Breast epithelium (tissue), 4 donors: ENCODE data around the gene IFT172. TPM values are rescaled to one million over a fixed set of nuclear protein-coding genes. Genes with fewer than 3 reads are reported as not detected.
"Not testable (repeated sequence)": the region's sequence is repeated elsewhere in the genome, so short reads cannot be mapped to it uniquely, and the experiment has no call there.

Source experiments
- DNase-seq, 2 donors: peaks; one replicate each; pipeline ENCODE4 v3.0.0-alpha.2; 2019; ENCODE audit warnings: low spot score in 2 of 2
- H3K27ac ChIP-seq, 2 donors: fragments of 200-600 bp; sonication (generic) in 1 of 2; one replicate each; pipeline ENCODE4 v1.5.1; 2016 to 2019; ENCODE audit warnings: mild to moderate bottlenecking in 1 of 2
- H3K27me3 ChIP-seq, 2 donors: fragments of 200-600 bp; sonication (generic) in 1 of 2; one replicate each; pipeline versions ENCODE4 v1.5.1 to v1.6.0; 2017 to 2019; ENCODE audit warnings: control low read depth in 1 of 2, mild to moderate bottlenecking in 1 of 2
- H3K36me3 ChIP-seq: fragments of 200-600 bp; one replicate; pipeline ENCODE4 v1.5.1; 2019
- H3K4me1 ChIP-seq, 2 donors: fragments of 200-600 bp; sonication (generic); one replicate each; pipeline ENCODE4 v1.5.1; 2016 to 2019; ENCODE audit warnings: control low read depth in 1 of 2
- H3K4me3 ChIP-seq, 3 donors: fragments of 200-600 bp; sonication (generic); 1 replicate in 2 of 3; 2 replicates in 1 of 3; pipeline ENCODE4 v1.5.1; 2016 to 2019; ENCODE audit warnings: mild to moderate bottlenecking in 3 of 3, moderate library complexity in 2 of 3
- H3K9me3 ChIP-seq, 2 donors: fragments of 200-600 bp; sonication (generic) in 1 of 2; one replicate each; pipeline ENCODE4 v1.5.1; 2016 to 2019; ENCODE audit warnings: control low read depth in 1 of 2
- CTCF ChIP-seq, 3 donors: fragments of 450-650 bp; IDR thresholded peaks; one replicate each; pipeline ENCODE4 v1.5.1; 2016 to 2017; ENCODE audit warnings: antibody characterized with exemption in 3 of 3, mild to moderate bottlenecking in 3 of 3, moderate library complexity in 3 of 3
- POLR2A ChIP-seq: fragments of 450-650 bp; IDR thresholded peaks from one replicate; pipeline ENCODE4 v1.6.1; 2016; ENCODE audit warnings: antibody characterized with exemption, mild to moderate bottlenecking, moderate library complexity
- POLR2AphosphoS5 ChIP-seq, 3 donors: sonication (generic); formaldehyde crosslinking; IDR thresholded peaks; one replicate each; pipeline ENCODE4 v1.6.1; 2017; ENCODE audit warnings: antibody characterized with exemption in 3 of 3
- intact Hi-C: fragments of 100-400 bp; cut with DNase I; formaldehyde crosslinking; loops from one replicate; pipeline ENCODE4 v1.15.1; 2023; ENCODE audit warnings: low total_unique reads
- total RNA-seq, 3 donors: library from RNA; depleted of rRNA; stranded (reverse); fragments of >200 nt; gene quantifications; one replicate each; pipeline ENCODE4 v1.1.0, GENCODE V29; 2016

IFT172 gene
- total RNA-seq, 3 donors from 2014 or later: 28.2 to 51.5 (median 32.1) TPM

DNA sequence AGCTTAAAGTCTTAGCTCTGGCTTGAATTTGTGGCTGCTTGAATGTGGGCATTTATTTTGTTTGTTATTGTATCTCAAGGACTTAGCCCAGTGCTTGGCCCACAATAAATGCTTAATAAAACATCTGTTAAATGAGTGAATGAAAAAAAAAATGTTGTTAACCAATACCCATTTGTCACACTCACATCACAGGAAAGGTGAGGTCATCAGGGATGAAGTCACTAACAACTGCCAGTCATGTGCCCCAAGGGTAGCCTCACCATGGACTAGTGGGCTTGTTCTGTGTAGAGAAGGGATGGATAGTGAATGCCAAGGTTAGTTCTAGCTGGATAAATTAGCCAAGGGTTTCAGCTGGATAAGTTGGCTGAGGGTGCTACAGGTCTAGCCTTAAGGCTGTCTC lies 58.1 kb downstream of the IFT172 start:
- no peak for DNase-seq
- no peak for TF ChIP-seq POLR2AphosphoS5 (IDR thresholded peaks at IDR 0.05)
- no peak for TF ChIP-seq CTCF (IDR thresholded peaks at IDR 0.05)
- no peak for TF ChIP-seq POLR2A
- intact Hi-C loops: no loop called here
- peaks cover 0 to 8% of the 10 kb centered on the region in 2 donors for H3K4me1 ChIP-seq
- peaks cover 5% of the 10 kb centered on the region for H3K36me3 ChIP-seq
- no peaks in the 10 kb centered on the region for H3K27me3 ChIP-seq
- no peak overlapping the region for H3K27ac ChIP-seq
- H3K9me3 ChIP-seq: no peaks in the 10 kb centered on the region
- no peak overlapping the region for H3K4me3 ChIP-seq

DNA sequence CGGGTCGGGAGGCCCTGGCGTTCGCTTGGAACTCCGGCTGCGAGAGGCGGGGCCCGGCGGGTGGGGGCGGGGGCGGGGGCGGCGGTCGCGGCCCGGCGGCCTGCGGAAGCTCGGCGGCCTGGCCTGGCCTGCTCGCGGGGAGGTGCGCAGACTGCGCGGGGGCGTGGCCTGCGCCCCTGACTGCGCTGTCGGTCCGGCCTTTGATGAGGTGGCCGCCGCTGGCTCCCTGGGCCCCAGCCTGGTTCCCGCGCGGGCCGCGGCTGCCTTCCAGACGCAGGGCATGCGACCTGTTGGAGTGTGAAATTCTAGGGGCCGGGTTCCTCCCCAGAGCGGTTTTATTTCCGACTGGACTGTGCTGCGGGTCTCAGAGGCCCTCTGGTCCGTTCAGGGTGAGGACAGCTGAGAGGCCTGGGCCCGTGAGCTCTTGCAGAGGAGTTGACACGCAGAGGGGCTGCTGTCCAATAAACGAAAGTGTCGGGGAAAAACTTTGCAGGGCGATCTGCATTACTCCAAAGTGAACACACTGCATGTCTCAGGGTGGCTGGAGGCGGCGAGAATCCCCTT lies 60.5 kb downstream of the IFT172 start:
- peaks cover 0 to 8% of the 10 kb centered on the region in 2 donors for H3K4me1 ChIP-seq
- DNase-seq: peak; percentile 64 to 81
- no peaks in the 10 kb centered on the region for H3K36me3 ChIP-seq
- intact Hi-C loops: loop anchor here (5.0 kb wide), 1 partner anchor 67 kb away; no protein-coding TSS in a partner anchor
- no peaks in the 10 kb centered on the region for H3K27me3 ChIP-seq
- no peak for TF ChIP-seq CTCF (IDR thresholded peaks at IDR 0.05)
- TF ChIP-seq POLR2AphosphoS5 (IDR thresholded peaks at IDR 0.05): no peak
- TF ChIP-seq POLR2A: no peak
- peak overlapping the region; percentile 97 for H3K27ac ChIP-seq
- H3K4me3 ChIP-seq: peak overlapping the region; percentile 73 to 96 (median 90)
- H3K9me3 ChIP-seq: no peaks in the 10 kb centered on the region

DNA sequence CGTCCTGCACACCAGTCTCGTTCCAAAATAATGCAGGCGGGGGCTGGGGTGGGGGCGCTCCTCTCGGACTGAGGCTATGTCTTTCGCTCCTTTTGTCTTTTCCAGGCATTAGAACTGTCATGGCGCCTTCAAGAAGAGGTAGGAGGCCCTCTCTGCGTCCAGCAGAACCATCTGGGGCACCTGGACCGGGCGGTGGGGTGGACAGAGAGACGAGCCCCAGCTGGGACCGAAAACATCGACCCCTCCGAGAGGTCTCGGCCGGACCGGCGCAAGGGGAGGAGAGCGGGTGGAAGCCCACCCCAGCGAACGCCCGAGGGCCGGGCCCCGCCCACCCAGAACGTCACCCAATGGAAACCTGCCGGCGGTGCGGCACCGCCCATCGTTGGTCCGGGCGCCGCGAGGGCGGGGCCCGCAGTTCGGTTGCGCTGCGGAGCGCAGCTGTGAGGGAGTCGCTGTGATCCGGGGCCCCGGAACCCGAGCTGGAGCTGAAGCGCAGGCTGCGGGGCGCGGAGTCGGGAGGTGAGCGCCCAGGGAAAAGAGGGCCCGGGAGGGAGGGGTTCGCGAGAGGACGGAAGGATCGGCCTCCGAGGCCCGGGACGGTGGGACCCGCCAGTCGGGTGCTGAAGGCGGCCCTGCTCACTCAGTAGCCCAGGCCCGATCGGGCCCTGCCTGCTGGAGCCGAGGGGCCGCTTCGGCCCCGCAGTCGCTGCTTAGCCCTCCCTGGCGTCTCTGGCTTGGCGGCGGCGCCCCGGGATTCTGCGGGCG lies 61.1 kb downstream of the IFT172 start, which contains the start of gene NRBP1:
TSS of gene NRBP1 (plus strand) at position 419 of the 765 bp plus-strand sequence. CDS start 4,643 bp downstream, outside the sequence.
- intact Hi-C loops: loop anchor here (5.0 kb wide), 1 partner anchor 66 kb away; no protein-coding TSS in a partner anchor
- H3K36me3 ChIP-seq: no peaks in the 10 kb centered on the region
- H3K27me3 ChIP-seq: no peaks in the 10 kb centered on the region
- H3K27ac ChIP-seq: peak within 1 kb of the TSS; percentile 97
- peak; percentile 77 to 92 for DNase-seq
- H3K4me3 ChIP-seq: peak within 1 kb of the TSS; percentile 73 to 96 (median 90)
- H3K4me1 ChIP-seq: peaks cover 0 to 8% of the 10 kb centered on the region in 2 donors
- no peaks in the 10 kb centered on the region for H3K9me3 ChIP-seq
- TF ChIP-seq CTCF (IDR thresholded peaks at IDR 0.05) (peak in 1 of 3 donors; percentile 13), POLR2A (peak; percentile 91), POLR2AphosphoS5 (IDR thresholded peaks at IDR 0.05) (peak; percentile 94 to 95 (median 94))

GRCh38 chr2:27427863-27428212 lies 61.7 kb downstream of the IFT172 start:
- H3K27me3 ChIP-seq: no peaks in the 10 kb centered on the region
- TF ChIP-seq CTCF (IDR thresholded peaks at IDR 0.05) (no peak), POLR2AphosphoS5 (IDR thresholded peaks at IDR 0.05) (no peak), POLR2A (no peak)
- peak overlapping the region; percentile 73 to 96 (median 90) for H3K4me3 ChIP-seq
- H3K4me1 ChIP-seq: peaks cover 0 to 8% of the 10 kb centered on the region in 2 donors
- H3K36me3 ChIP-seq: no peaks in the 10 kb centered on the region
- peak overlapping the region; percentile 97 for H3K27ac ChIP-seq
- DNase-seq: no peak
- no peaks in the 10 kb centered on the region for H3K9me3 ChIP-seq
- intact Hi-C loops: loop anchor here (5.0 kb wide), 1 partner anchor 66 kb away; no protein-coding TSS in a partner anchor

GRCh38 chr2:27425039-27425438 lies 64.5 kb downstream of the IFT172 start:
- not testable (repeated sequence) for DNase-seq, H3K4me3 ChIP-seq, H3K27ac ChIP-seq, H3K4me1 ChIP-seq, H3K9me3 ChIP-seq, H3K27me3 ChIP-seq, H3K36me3 ChIP-seq
- intact Hi-C loops: loop anchor here (5.0 kb wide), 1 partner anchor 63 kb away; no protein-coding TSS in a partner anchor
